ENCODE results near the gene SPIN1.

DNA sequence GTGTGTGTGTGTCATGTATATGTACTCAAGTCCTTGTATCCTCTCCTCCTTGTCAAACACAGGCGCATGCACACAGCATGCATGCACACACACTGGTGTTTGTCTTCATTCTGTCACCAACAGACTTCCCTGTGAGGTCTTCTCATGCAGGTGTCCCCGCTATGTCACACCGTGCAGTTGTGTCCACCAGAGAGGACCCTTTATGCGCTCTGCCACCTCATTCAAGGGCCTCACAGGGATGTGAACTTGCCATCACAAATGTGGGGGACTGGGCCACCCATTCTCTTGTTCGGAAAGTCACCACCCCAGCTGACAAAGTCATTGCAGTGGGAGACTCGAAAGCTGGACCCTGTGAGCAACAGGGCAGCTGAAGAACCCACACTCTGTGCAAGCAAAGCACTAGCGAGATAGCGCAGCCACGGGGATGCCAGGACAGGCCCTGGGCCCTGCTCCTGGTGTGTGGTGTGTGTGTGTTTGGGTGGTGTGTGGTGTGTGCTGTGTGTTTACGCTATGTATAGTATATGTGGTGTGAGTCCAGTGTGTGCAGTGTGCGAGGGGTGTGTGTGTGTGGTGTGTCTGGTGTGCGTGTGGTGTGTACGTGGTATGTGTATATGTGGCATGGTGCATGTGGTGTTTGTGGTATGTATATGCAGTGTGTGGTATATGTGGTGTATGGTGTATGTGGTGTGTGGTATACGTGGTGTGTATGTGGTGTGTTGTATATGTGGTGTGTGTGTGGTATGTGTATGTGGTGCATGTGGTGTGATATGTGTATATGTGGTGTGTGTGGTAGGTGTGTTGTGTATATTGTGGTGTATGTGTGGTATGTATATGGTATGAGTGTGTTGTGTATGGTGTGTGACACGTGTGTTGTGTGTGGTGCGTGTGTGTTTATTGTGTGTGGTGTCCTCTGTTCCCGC, 115.9 kb downstream of the SPIN1 start:
- TF ChIP-seq, protein P1, sequence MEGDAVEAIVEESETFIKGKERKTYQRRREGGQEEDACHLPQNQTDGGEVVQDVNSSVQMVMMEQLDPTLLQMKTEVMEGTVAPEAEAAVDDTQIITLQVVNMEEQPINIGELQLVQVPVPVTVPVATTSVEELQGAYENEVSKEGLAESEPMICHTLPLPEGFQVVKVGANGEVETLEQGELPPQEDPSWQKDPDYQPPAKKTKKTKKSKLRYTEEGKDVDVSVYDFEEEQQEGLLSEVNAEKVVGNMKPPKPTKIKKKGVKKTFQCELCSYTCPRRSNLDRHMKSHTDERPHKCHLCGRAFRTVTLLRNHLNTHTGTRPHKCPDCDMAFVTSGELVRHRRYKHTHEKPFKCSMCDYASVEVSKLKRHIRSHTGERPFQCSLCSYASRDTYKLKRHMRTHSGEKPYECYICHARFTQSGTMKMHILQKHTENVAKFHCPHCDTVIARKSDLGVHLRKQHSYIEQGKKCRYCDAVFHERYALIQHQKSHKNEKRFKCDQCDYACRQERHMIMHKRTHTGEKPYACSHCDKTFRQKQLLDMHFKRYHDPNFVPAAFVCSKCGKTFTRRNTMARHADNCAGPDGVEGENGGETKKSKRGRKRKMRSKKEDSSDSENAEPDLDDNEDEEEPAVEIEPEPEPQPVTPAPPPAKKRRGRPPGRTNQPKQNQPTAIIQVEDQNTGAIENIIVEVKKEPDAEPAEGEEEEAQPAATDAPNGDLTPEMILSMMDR (IDR thresholded peaks at IDR 0.05; ENCODE audit: borderline replicate concordance, extremely low read depth, low read length, poor library complexity, severe bottlenecking), result no peak
- TF ChIP-seq EZH2 (IDR thresholded peaks at IDR 0.05; ENCODE audit: borderline replicate concordance, low read depth, low read length, severe bottlenecking), result no peak
